OCI-LY3 (cell line): ENCODE data around the gene PABPC1L.

ENCODE experiments used
- EZH2phosphoT487 ChIP-seq: fragments of 200-600 bp; shearing (Covaris generic); IDR thresholded peaks from 2 replicates; pipeline ENCODE4 v1.6.1; 2018; ENCODE audit warnings: antibody characterized with exemption, mixed run types, low read depth
- TF ChIP-seq, protein P1 (sequence below): fragments of 200-600, 300-600 bp; sonication (generic); IDR thresholded peaks from 2 replicates; pipeline ENCODE4 v1.5.1; 2014; ENCODE audit warnings: antibody characterized with exemption, low read length, low read depth

DNA sequence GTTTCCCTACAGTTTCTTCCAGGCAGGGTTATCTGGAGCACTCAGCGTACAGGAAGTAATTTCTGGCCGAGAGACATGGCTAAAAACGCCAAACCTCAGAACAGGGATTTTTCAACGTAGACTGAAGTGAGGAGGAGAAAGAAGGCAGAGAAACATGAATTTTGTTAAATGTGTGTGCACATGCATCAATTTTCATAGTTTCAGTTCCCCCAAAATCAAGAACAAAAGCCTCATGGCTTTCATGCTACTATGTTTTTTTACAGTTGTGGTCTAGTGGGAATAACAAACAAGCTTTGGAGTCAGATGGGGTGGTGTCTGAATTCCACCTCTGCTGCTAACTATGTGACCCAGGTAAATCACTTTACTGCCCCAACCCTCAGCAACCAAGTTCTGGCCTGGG, 45.4 kb downstream of the PABPC1L start:
- TF ChIP-seq, protein P1, sequence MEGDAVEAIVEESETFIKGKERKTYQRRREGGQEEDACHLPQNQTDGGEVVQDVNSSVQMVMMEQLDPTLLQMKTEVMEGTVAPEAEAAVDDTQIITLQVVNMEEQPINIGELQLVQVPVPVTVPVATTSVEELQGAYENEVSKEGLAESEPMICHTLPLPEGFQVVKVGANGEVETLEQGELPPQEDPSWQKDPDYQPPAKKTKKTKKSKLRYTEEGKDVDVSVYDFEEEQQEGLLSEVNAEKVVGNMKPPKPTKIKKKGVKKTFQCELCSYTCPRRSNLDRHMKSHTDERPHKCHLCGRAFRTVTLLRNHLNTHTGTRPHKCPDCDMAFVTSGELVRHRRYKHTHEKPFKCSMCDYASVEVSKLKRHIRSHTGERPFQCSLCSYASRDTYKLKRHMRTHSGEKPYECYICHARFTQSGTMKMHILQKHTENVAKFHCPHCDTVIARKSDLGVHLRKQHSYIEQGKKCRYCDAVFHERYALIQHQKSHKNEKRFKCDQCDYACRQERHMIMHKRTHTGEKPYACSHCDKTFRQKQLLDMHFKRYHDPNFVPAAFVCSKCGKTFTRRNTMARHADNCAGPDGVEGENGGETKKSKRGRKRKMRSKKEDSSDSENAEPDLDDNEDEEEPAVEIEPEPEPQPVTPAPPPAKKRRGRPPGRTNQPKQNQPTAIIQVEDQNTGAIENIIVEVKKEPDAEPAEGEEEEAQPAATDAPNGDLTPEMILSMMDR = no peak
- no peak for TF ChIP-seq EZH2phosphoT487
